8988T (cell line): ENCODE data around the gene DSG4.

Experiments used
- DNase-seq: peaks from one replicate; pipeline ENCODE4 v3.0.0; 2011

Gene DSG4

GRCh38 chr18:31410716-31411483, 34.3 kb downstream of the DSG4 start:
- no peak for DNase-seq

GRCh38 chr18:31413137-31413536, 36.6 kb downstream of the DSG4 start:
- DNase-seq, result no peak

- no peak for DNase-seq
These were observed 41.3 kb downstream of the DSG4 start for GRCh38 chr18:31417850-31418249.

- no peak for DNase-seq
These were observed 42.9 kb downstream of the DSG4 start for GRCh38 chr18:31419457-31419932.

- no peak for DNase-seq
These were observed 43.5 kb downstream of the DSG4 start for GRCh38 chr18:31420032-31420431.

GRCh38 chr18:31420524-31420923, 43.9 kb downstream of the DSG4 start:
- DNase-seq, result no peak

- no peak for DNase-seq
These were observed 47.9 kb downstream of the DSG4 start for GRCh38 chr18:31424383-31424988.

GRCh38 chr18:31426021-31426420, 49.4 kb downstream of the DSG4 start:
- DNase-seq, result no peak

- DNase-seq, result no peak
These were observed 50.4 kb downstream of the DSG4 start for GRCh38 chr18:31426871-31427406.

- no peak for DNase-seq
These were observed 51.6 kb downstream of the DSG4 start for GRCh38 chr18:31428211-31428610.

GRCh38 chr18:31429623-31430022, 53.0 kb downstream of the DSG4 start:
- no peak for DNase-seq

GRCh38 chr18:31430072-31430471, 53.5 kb downstream of the DSG4 start:
- no peak for DNase-seq

GRCh38 chr18:31430554-31430953, 54.0 kb downstream of the DSG4 start:
- no peak for DNase-seq

- no peak for DNase-seq
These were observed 55.7 kb downstream of the DSG4 start for GRCh38 chr18:31432316-31432715.

- DNase-seq, result no peak
These were observed 60.2 kb downstream of the DSG4 start for GRCh38 chr18:31436825-31437224.

- DNase-seq, result no peak
These were observed 61.8 kb downstream of the DSG4 start for GRCh38 chr18:31438402-31438801.

- DNase-seq, result no peak
These were observed 63.3 kb downstream of the DSG4 start for GRCh38 chr18:31439807-31440325.

- no peak for DNase-seq
These were observed 64.2 kb downstream of the DSG4 start for GRCh38 chr18:31440787-31441186.

GRCh38 chr18:31441493-31441892, 64.9 kb downstream of the DSG4 start:
- DNase-seq, result no peak

GRCh38 chr18:31444142-31444541, 67.6 kb downstream of the DSG4 start:
- DNase-seq, result no peak

- no peak for DNase-seq
These were observed 69.3 kb downstream of the DSG4 start for GRCh38 chr18:31445908-31446307.

GRCh38 chr18:31446854-31447253, 70.3 kb downstream of the DSG4 start:
- DNase-seq, result no peak

- no peak for DNase-seq
These were observed 71.1 kb downstream of the DSG4 start, which contains the start of gene DSG3 for GRCh38 chr18:31447530-31448191. DSG3 (plus strand) TSS chr18:31447741; CDS start chr18:31447878, 137 bp downstream.
